K562 (cell line): Measurements from ENCODE around the gene SEC22C. TPM values are rescaled to one million over a fixed set of nuclear protein-coding genes. Genes with fewer than 3 reads are reported as not detected.
A peak's percentile ranks its signal among the peaks of the same experiment; 100 is the strongest.

ENCODE experiments used
- ATAC-seq: fragments of 200-7000 bp; cut with Tn5 transposase; 3 replicates; pipeline ENCODE4 v1.9.1; 2020; ENCODE audit warnings: moderate library complexity
- BruUV-seq: library from RNA; stranded (reverse); fragments of 400-500 nt; replicated peaks from 2 replicates; lab custom pipeline; 2021; lab: Mats Ljungman, UMichigan
- CTCF ChIA-PET: fragments of 300-600 bp; formaldehyde crosslinking; extraction: SDS; loops from one replicate; lab custom pipeline; 2021; ENCODE audit warnings: low intra/inter-chr PET ratio; lab: Yijun Ruan, JAX
- POLR2A ChIA-PET: fragments of 300-600, 350-650 bp; sonication (Branson Sonifier 250); formaldehyde crosslinking; extraction: SDS; loops from one replicate; lab custom pipeline; 2021; ENCODE audit warnings: antibody characterized with exemption, inconsistent platforms; lab: Yijun Ruan, JAX
- DNase-seq, 4 experiments: peaks; one replicate each; pipeline versions ENCODE4 v3.0.0 to v3.0.0-alpha.2; 2011 to 2018; ENCODE audit warnings: low spot score in 3 of 4, mixed read lengths in 3 of 4; ENCODE audit errors: extremely low read depth in 1 of 4
- FAIRE-seq: peaks from 2 replicates; lab custom pipeline; 2011; peaks lifted over from hg19 to GRCh38; lab: Jason Lieb, UNC
- H2AFZ ChIP-seq: 2 replicates; pipeline ENCODE4 v1.6.0; 2011; ENCODE audit warnings: low read depth, low read length, control low read depth, inconsistent platforms
- H3K27ac ChIP-seq: fragments of 200-600 bp; 3 replicates; pipeline ENCODE4 v1.8.0; 2011; ENCODE audit warnings: low read depth, mild to moderate bottlenecking, control low read depth, inconsistent platforms, low read length, moderate library complexity, mixed read lengths; ENCODE audit errors: extremely low read depth
- H3K27me3 ChIP-seq, 2 experiments: fragments of 300-600 bp in 1 of 2; 2 replicates in 1 of 2; 3 replicates in 1 of 2; pipeline versions ENCODE4 v1.6.0 to v1.8.0; 2011; ENCODE audit warnings: inconsistent platforms in 2 of 2, low read length in 2 of 2, mild to moderate bottlenecking in 1 of 2, mixed read lengths in 1 of 2, moderate library complexity in 1 of 2; ENCODE audit not compliant: control insufficient read depth in 2 of 2, insufficient read depth in 2 of 2
- H3K36me3 ChIP-seq: fragments of 300-600 bp; 3 replicates; pipeline ENCODE4 v1.8.0; 2011; ENCODE audit warnings: mild to moderate bottlenecking, low read length, inconsistent platforms; ENCODE audit not compliant: control insufficient read depth, insufficient read depth
- H3K4me1 ChIP-seq, 2 experiments: fragments of 200-600 bp in 1 of 2; replicated peaks in 1 of 2; 2 replicates in 1 of 2; 3 replicates in 1 of 2; pipeline versions ENCODE4 v1.5.1 to v1.8.0; 2011; ENCODE audit warnings: inconsistent platforms in 2 of 2, low read length in 2 of 2, mild to moderate bottlenecking in 1 of 2, mixed read lengths in 1 of 2, moderate library complexity in 1 of 2; ENCODE audit not compliant: control insufficient read depth in 2 of 2, insufficient read depth in 2 of 2
- H3K4me2 ChIP-seq: 2 replicates; pipeline ENCODE4 v1.6.1; 2011; ENCODE audit warnings: low read length, control low read depth, inconsistent platforms, mixed read lengths; ENCODE audit not compliant: insufficient read depth
- H3K4me3 ChIP-seq: fragments of 200-600 bp; sonication (generic), shearing (Covaris generic); 2 replicates; pipeline ENCODE4 v1.5.1; 2016; ENCODE audit warnings: control low read depth, inconsistent platforms
- H3K79me2 ChIP-seq: fragments of 200-600 bp; 3 replicates; pipeline ENCODE4 v1.8.0; 2011; ENCODE audit warnings: low read length, inconsistent platforms; ENCODE audit not compliant: control insufficient read depth, insufficient read depth
- H3K9ac ChIP-seq, 2 experiments: 2 replicates each; pipeline versions ENCODE4 v1.6.0 to v1.6.1; 2011; ENCODE audit warnings: low read depth in 2 of 2, low read length in 2 of 2, control low read depth in 1 of 2, inconsistent platforms in 1 of 2, mild to moderate bottlenecking in 1 of 2, mixed read lengths in 1 of 2; ENCODE audit not compliant: insufficient read depth in 1 of 2
- H3K9me1 ChIP-seq: one replicate; pipeline ENCODE4 v1.6.0; 2011; ENCODE audit warnings: inconsistent platforms, mild to moderate bottlenecking, low read length, moderate library complexity; ENCODE audit not compliant: control insufficient read depth, insufficient read depth
- H3K9me3 ChIP-seq: replicated peaks from 2 replicates; pipeline ENCODE4 v1.5.1; 2011; ENCODE audit warnings: low read depth, low read length, inconsistent platforms; ENCODE audit not compliant: control insufficient read depth, insufficient read depth
- H4K20me1 ChIP-seq: replicated peaks from 2 replicates; pipeline ENCODE4 v1.6.1; 2011; ENCODE audit warnings: low read length, inconsistent platforms, mixed read lengths; ENCODE audit not compliant: control insufficient read depth, insufficient read depth
- CTCF ChIP-seq, 3 experiments: IDR thresholded peaks in 2 of 3; conservative IDR thresholded peaks in 1 of 3; 2 replicates each; pipeline ENCODE4 v1.5.1; 2011 to 2012; ENCODE audit warnings: low read length in 3 of 3, mild to moderate bottlenecking in 3 of 3, control low read depth in 2 of 3, improper control_type of control experiment in 1 of 3, inconsistent platforms in 1 of 3, low read depth in 1 of 3, mixed read lengths in 1 of 3, moderate library complexity in 1 of 3; ENCODE audit not compliant: insufficient read depth in 2 of 3
- EGR1 ChIP-seq: fragments of 450-650 bp; conservative IDR thresholded peaks from 2 replicates; pipeline ENCODE4 v1.6.1; 2017; ENCODE audit warnings: mild to moderate bottlenecking
- KAT2B ChIP-seq: IDR thresholded peaks from one replicate; pipeline ENCODE4 v1.6.1; 2012; ENCODE audit warnings: low read depth, mild to moderate bottlenecking, control low read depth, inconsistent platforms, low read length, moderate library complexity
- RBM34 ChIP-seq: fragments of 200-400 bp; formaldehyde crosslinking; IDR thresholded peaks from 2 replicates; pipeline ENCODE4 v1.6.1; 2018; ENCODE audit warnings: low read length, borderline replicate concordance; ENCODE audit not compliant: insufficient read depth
- ZBTB7A ChIP-seq: IDR thresholded peaks from 2 replicates; pipeline ENCODE4 v1.6.1; 2011; ENCODE audit warnings: low read depth, mild to moderate bottlenecking, low read length, moderate library complexity, borderline replicate concordance; ENCODE audit not compliant: control insufficient read depth
- ZC3H4 ChIP-seq: sonication (generic); formaldehyde crosslinking; IDR thresholded peaks from 2 replicates; pipeline ENCODE4 v1.9.0; 2021; ENCODE audit warnings: missing genetic modification reagents, borderline replicate concordance
- ZNF146 ChIP-seq: IDR thresholded peaks from one replicate; pipeline ENCODE4 v1.6.1; 2018; ENCODE audit warnings: missing compliant biosample characterization; ENCODE audit not compliant: unreplicated experiment
- WGBS: fragments of 100-300 bp; shearing (Covaris generic); methylation state at CpG from one replicate; pipeline ENCODE4 v1.1.6; 2016; ENCODE audit warnings: low coverage, mixed read lengths; ENCODE audit not compliant: insufficient coverage; ENCODE audit errors: missing lambda C conversion rate; 5-methylcytosine and 5-hydroxymethylcytosine counted together
- in situ Hi-C: fragments of 300-500 bp; cut with MboI; formaldehyde crosslinking; loops from 4 replicates; pipeline ENCODE4 v1.15.0; 2018; ENCODE audit warnings: inconsistent platforms, mixed read lengths
- intact Hi-C: fragments of 100-400 bp; cut with micrococcal nuclease; formaldehyde crosslinking; loops from 2 replicates; pipeline ENCODE4 v1.14.2; 2022
- polyA plus RNA-seq, 8 experiments: library from polyadenylated mRNA; depleted of rRNA in 4 of 8; stranded (reverse) in 5 of 8; unstranded in 3 of 8; fragments of >200 nt; fragmentation: Nextera tagmentation in 2 of 8; fragmentation: Illumina TruSeq in 1 of 8; extraction: Ambion mirVana in 2 of 8; extraction: Trizol in 1 of 8; gene quantifications; 2 replicates each; pipeline versions ENCODE4 v1.2.1 to v1.2.3, GENCODE V29; 2011 to 2014; ENCODE audit warnings: inconsistent platforms in 1 of 8, missing spikeins in 1 of 8
- total RNA-seq, 7 experiments: library from RNA; depleted of rRNA in 6 of 7; stranded (reverse); fragments of >200 nt in 6 of 7; fragmentation: Illumina TruSeq in 2 of 7; extraction: Trizol in 2 of 7; gene quantifications; 2 replicates each; pipeline versions ENCODE4 v1.2.1 to v1.2.3, GENCODE V29; 2011 to 2021; ENCODE audit warnings: low replicate concordance in 1 of 7

The SEC22C gene
- total and polyA plus RNA-seq, 9 of the 15 experiments (the other 6 are each of a cell fraction or from before 2014, with no cell fraction given), result 35.6 to 68.4 (median 50.7) TPM

GRCh38 chr3:42526616-42527367, 55.0 kb downstream of the SEC22C start (continued):
- no peak for TF ChIP-seq KAT2B
- TF ChIP-seq ZC3H4, result no peak
- TF ChIP-seq ZBTB7A, result peak; percentile 19; the same call in 1 of the 2 replicates
- peak; percentile 73 for TF ChIP-seq EGR1
- TF ChIP-seq CTCF (IDR thresholded peaks at IDR 0.05 in 2 of 3, conservative IDR thresholded peaks at IDR 0.05 in 1 of 3; ENCODE audit: insufficient read depth in 2 of 3, low read depth in 1 of 3, low read length in 3 of 3), result peak; percentile 11 to 28 (median 19); a peak in 2 of 6 replicates
- TF ChIP-seq ZNF146 (CRISPR knock-in tag), result no peak

- Histone ChIP-seq H2AFZ (no peak overlapping the region), H3K9me3 (no peaks in the 10 kb centered on the region), H3K27me3 (peaks cover 11 to 32% of the 10 kb centered on the region in 2 experiments; a peak in 4 of 5 replicates), H3K4me2 (no peak overlapping the region), H3K79me2 (no peaks in the 10 kb centered on the region), H3K9ac (peak overlapping the region in 1 of 2 experiments; percentile 29; a peak in 1 of 4 replicates), H3K4me1 (peaks cover 0 to 11% of the 10 kb centered on the region in 2 experiments; a peak in 1 of 5 replicates), H4K20me1 (0 out of 2 replicates have a peak, but pooled peaks cover 4% of the 10 kb centered on the region), H3K9me1 (no peaks in the 10 kb centered on the region), H3K36me3 (no peaks in the 10 kb centered on the region), H3K27ac (no peak overlapping the region), H3K4me3 (no peak overlapping the region)
- ATAC-seq (no peak; the same call in 2 of the 3 replicates), DNase-seq (no peak), FAIRE-seq (no peak)
- intact Hi-C loops (no loop called here), in situ Hi-C loops (no loop called here)
- no peak for TF ChIP-seq RBM34
- 26% methylated on average over 13 of the region's 13 CpGs for WGBS
- BruUV-seq, result no TSS peak
- POLR2A ChIA-PET, result no interaction called here
- CTCF ChIA-PET, result no interaction called here
Observed at GRCh38 chr3:42525736-42526345, 55.9 kb downstream of the SEC22C start.
